Measurements from ENCODE around the gene CCDC85B. TPM values are rescaled to one million over a fixed set of nuclear protein-coding genes. Genes with fewer than 3 reads are reported as not detected.

Gene CCDC85B
- total and polyA plus RNA-seq, 2 of the 13 experiments (the other 11 are each of a cell fraction or from before 2014, with no cell fraction given): 8.2 to 19.5 TPM

- TF ChIP-seq ZBTB40 (IDR thresholded peaks at IDR 0.05) (peak; percentile 67), ZBTB40 (CRISPR knock-in tag; IDR thresholded peaks at IDR 0.05) (peak; percentile 76; the same call in 1 of the 2 replicates), SRSF4 (IDR thresholded peaks at IDR 0.05; ENCODE audit: low read depth, low read length, poor library complexity, severe bottlenecking) (no peak), ZBTB25 (CRISPR knock-in tag; IDR thresholded peaks at IDR 0.05) (peak; percentile 89), BRF2 (CRISPR knock-in tag; IDR thresholded peaks at IDR 0.05) (no peak), RXRB (CRISPR knock-in tag; IDR thresholded peaks at IDR 0.05; ENCODE audit: borderline replicate concordance) (peak; percentile 66; the same call in 1 of the 2 replicates), REL (CRISPR knock-in tag; conservative IDR thresholded peaks at IDR 0.05) (no peak), ATRX (CRISPR knock-in tag; IDR thresholded peaks at IDR 0.05; ENCODE audit: borderline replicate concordance) (no peak), MIER3 (CRISPR knock-in tag; IDR thresholded peaks at IDR 0.05; ENCODE audit: borderline replicate concordance) (no peak), ZNF530 (CRISPR knock-in tag; IDR thresholded peaks at IDR 0.05; ENCODE audit: low read depth) (no peak), ZNF33A (CRISPR knock-in tag; IDR thresholded peaks at IDR 0.05; ENCODE audit: borderline replicate concordance) (no peak), ZNF790 (CRISPR knock-in tag; IDR thresholded peaks at IDR 0.05; ENCODE audit: borderline replicate concordance) (no peak), ZFP37 (CRISPR knock-in tag; IDR thresholded peaks at IDR 0.05; ENCODE audit: borderline replicate concordance) (no peak; the same call in 1 of the 2 replicates), ZNF224 (CRISPR knock-in tag; IDR thresholded peaks at IDR 0.05) (0 out of 2 replicates have a peak, but pooled peaks have one; percentile 46)
Observed at GRCh38 chr11:65857853-65858680, 32.4 kb upstream of the CCDC85B start, which contains the start of gene CFL1 (continued).

All from HepG2 (cell line).